ENCODE data around the gene CNTN3.

DNA sequence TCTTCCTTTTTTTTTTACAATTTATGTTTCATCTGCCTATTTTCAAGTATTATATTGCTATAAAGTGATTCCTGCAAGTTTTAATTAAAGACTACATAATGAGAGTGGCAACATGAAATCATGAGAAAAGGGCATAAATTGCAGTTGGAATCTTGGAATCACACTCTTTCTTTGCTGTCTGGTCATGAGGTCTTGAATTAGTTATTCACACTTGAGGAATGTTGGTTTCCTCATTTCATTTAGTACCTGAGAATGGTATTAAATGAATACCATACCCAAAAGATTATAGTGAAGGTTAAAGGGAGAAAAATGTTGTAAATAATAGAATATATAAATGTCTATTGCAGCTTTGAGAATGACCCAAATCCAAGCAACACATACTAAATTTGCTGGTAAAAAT is 25.8 kb upstream of the CNTN3 start:
- TF ChIP-seq EP300 (IDR thresholded peaks at IDR 0.05; ENCODE audit: borderline replicate concordance), result no peak
- TF ChIP-seq MAX (IDR thresholded peaks at IDR 0.05), result no peak
- no peak for TF ChIP-seq YY1 (IDR thresholded peaks at IDR 0.05; ENCODE audit: low read depth)
- TF ChIP-seq TAF1 (IDR thresholded peaks at IDR 0.05; ENCODE audit: low read depth), result no peak
- TF ChIP-seq TEAD4 (IDR thresholded peaks at IDR 0.05), result no peak
- TF ChIP-seq RAD21 (IDR thresholded peaks at IDR 0.05; ENCODE audit: low read depth), result no peak
- no peak for TF ChIP-seq REST (IDR thresholded peaks at IDR 0.05; ENCODE audit: low read depth)
- no peak for TF ChIP-seq FOXM1 (IDR thresholded peaks at IDR 0.05; ENCODE audit: borderline replicate concordance, low read depth)
- TF ChIP-seq CREB1 (IDR thresholded peaks at IDR 0.05; ENCODE audit: low read depth), result no peak
- TF ChIP-seq CEBPB (IDR thresholded peaks at IDR 0.05), result no peak
- no peak for TF ChIP-seq ZBTB7A (IDR thresholded peaks at IDR 0.05; ENCODE audit: low read depth)
- no peak for TF ChIP-seq EGR1 (IDR thresholded peaks at IDR 0.05)

Measured in Ishikawa (cell line).